ENCODE measurements around the gene TET2. TPM values are rescaled to one million over a fixed set of nuclear protein-coding genes. Genes with fewer than 3 reads are reported as not detected.
A peak's percentile ranks its signal among the peaks of the same experiment; 100 is the strongest.

Gene TET2
- total RNA-seq: 9.9 and 10.4 TPM in 2 replicates

- DNase-seq: peak; percentile 93
Measured at GRCh38 chr4:105146276-105147015, at the start of gene TET2. Gene TET2, plus strand, starts transcription at chr4:105146876. Its CDS starts 87,067 bp downstream, at chr4:105233943.

DNA sequence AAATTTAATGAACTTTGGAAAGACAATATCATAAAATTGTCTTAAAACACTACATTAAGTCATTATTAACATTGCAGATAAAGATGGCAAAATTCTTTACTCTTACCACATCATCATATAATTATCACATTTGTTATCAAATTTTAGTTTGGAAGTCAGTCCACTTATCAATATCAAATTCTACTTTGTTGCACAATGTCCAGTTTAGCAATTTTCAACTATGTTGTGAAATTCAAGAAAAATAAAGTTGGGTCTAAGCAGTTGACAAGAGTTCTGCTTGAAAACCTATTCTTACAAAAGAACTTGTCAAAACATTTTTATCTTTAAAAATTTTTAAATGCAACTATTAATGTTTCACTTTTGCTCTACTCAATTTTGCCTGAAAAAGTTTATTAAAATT lies 44.7 kb upstream of the TET2 start:
- DNase-seq: no peak

DNA sequence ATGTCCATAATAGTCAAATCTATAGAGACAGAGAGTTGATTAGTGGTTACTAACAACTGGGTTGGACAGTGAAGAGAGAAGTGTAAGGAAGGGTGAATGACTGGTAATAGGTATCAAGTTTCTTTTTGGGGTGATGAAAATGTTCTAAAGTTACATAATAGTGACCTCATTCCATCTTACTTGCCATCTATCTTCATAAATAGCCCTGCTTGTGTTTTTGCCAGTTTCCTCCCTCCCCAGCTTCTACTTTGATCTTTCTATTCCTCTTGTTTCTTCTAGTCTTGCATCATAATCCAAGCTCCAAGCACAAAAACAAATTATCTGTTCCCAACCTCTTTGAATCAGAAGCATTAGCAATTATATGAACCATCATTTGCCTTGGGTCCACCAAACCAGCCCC lies 40.2 kb upstream of the TET2 start:
- no peak for DNase-seq

GRCh38 chr4:105107095-105107856 lies 39.4 kb upstream of the TET2 start:
- DNase-seq: no peak

- no peak for DNase-seq
Measured at GRCh38 chr4:105108971-105109370, 37.7 kb upstream of the TET2 start.

DNA sequence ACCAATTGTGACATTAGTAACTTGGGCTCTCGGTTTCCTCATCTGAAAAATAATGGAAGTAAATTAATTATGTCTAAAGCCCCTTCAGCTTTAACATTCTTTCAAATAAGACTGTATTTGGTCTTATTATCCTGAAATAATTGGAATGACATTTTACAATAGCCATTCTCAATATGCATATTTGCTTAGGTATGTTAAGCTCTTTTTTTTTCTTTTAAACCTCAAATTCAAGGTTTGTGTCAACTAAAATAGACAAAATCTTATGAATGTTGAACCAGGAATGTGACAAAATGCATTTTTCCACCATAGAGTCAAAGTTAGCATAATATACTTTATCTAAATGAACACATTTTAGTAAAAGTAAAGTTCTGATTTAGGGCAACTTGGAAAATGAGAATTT lies 34.4 kb upstream of the TET2 start:
- DNase-seq: no peak

DNA sequence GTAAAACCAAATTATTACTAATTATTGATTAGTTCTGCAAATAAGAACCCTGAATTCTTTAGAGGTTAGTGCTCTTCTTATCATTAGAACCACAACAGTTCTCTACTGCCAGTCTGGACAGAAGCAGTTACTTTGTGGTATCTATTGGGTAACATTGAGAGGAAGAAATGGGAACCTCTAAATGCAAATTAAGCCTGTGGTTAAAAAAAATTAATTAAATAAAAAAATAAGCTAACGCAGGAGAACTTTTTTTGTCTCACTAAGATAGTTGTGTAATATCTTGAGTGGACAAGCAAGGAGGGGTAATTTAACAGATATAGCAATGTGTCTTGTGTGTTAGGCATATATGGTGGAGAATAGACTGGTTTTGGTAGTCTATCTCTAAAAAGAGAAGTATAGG lies 32.9 kb upstream of the TET2 start:
- no peak for DNase-seq

- DNase-seq: no peak
Measured at GRCh38 chr4:105116616-105117319, 29.9 kb upstream of the TET2 start.

GRCh38 chr4:105119356-105119755 lies 27.3 kb upstream of the TET2 start:
- no peak for DNase-seq

- DNase-seq: no peak
Measured at GRCh38 chr4:105120626-105121025, 26.1 kb upstream of the TET2 start.

DNA sequence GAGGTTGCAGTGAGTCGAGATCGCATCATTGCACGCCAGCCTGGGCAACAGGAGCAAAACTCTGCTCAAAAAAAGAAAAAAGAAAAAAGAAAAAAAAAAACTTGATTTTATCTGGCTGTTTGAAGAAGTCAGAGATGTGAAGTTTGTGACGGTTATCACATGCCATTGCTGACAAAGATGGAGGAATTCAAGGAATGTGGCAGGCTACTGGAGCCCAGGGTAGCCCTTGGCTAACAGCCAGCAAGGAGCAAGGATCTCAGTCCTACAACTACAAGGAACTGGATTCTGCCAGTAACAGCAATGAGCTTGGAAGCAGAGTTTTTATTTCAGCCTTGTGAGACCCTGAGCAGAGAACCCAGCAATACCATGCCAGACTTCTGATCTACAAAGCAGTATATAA lies 24.3 kb upstream of the TET2 start:
- DNase-seq: peak; percentile 29

GRCh38 chr4:105126311-105127169 lies 20.1 kb upstream of the TET2 start:
- DNase-seq: no peak

- DNase-seq: no peak
Measured at GRCh38 chr4:105127170-105127445, 19.6 kb upstream of the TET2 start.

GRCh38 chr4:105128208-105128607 lies 18.5 kb upstream of the TET2 start:
- DNase-seq: no peak

DNA sequence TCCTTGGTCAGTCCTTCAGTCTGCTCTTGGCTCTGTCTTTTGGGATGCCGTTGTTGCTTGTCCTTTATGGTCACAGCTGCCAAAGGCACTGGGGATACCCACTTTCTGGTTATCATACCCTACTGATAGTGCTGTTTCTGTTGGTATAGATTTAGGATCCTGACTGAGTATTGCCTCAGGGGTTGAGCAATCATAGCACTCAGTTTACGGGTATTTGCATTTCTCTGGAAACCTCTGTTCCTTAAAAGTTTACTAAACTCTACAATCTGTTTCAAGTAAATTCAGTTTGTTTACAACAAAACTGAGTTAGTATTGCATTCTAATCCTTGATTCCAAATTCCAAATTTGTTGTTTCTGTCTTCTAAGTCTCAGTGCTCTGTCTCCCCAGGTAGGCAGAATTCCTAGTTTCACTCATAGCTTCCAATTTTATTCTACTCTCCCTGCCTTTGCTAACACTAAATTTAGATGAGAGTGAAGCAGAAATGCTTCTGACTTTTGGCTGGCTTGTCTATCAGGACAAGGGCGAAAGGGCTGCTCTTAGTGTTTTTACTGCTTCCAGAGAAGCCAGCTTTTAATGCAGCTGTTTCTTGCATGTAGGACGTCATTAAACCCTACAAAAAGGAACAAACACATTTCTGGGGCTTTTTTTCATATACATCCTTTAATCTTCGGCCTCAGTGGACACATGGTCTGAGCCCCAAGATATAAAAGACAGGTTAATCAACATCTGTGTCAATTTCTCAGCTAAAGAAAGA lies 17.2 kb upstream of the TET2 start:
- no peak for DNase-seq

- DNase-seq: peak; percentile 27
Measured at GRCh38 chr4:105130945-105131344, 15.7 kb upstream of the TET2 start.

DNA sequence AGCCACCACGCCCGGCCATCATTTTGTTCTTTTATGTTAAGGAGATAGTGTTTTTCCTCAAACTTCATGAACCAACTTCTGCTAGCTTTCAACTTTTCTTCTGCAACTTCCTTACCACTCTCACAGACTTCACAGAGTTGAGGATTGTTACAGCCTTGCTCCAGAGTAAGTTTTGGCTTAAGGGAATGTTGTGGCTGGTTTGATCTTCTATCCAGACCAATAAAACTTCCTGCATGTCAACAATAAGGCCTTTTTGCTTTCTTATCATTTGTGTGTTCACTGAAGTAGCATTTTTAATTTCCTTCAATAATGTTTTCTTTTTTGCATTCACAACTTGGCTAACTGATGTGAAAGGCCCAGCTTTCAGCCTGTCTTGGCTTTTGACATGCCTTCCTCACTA lies 12.7 kb upstream of the TET2 start:
- no peak for DNase-seq

DNA sequence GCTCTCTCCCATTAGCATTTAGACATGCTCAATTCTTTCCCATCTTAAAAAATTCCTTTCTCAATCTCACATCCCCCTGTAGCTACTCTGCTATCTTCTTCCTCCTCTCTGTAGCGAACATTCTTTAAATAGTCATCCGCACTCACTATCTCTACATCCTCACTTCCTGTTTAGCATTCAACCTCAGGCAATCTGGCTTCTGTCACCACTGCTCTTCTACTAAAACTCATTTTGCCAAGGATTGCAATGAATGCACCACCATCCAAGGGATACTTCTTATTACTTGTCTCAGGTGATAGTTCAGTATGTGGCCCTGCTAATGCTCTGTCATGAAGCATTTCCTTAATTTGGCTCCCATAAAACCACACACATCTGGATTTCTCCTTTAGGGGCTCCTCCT lies 10.9 kb upstream of the TET2 start:
- no peak for DNase-seq

GRCh38 chr4:105137121-105137875 lies 9.4 kb upstream of the TET2 start:
- no peak for DNase-seq

GRCh38 chr4:105139646-105140045 lies 7.0 kb upstream of the TET2 start:
- no peak for DNase-seq

All from dermis blood vessel endothelial cell (primary cell).